GM10266 (cell line): ENCODE data around the gene SAMD4A.

ENCODE experiments used
- DNase-seq: peaks from one replicate; pipeline ENCODE4 v3.0.0; 2012; ENCODE audit errors: extremely low spot score
- CTCF ChIP-seq: IDR thresholded peaks from 2 replicates; pipeline ENCODE4 v1.5.1; 2012; ENCODE audit warnings: mild to moderate bottlenecking, low read depth; ENCODE audit not compliant: control insufficient read depth, insufficient read depth; ENCODE audit errors: missing control alignments

The SAMD4A gene

GRCh38 chr14:54783660-54784015, 216.7 kb downstream of the SAMD4A start:
- no peak for DNase-seq
- no peak for TF ChIP-seq CTCF

- no peak for DNase-seq
- TF ChIP-seq CTCF, result no peak
These were observed 217.1 kb downstream of the SAMD4A start for GRCh38 chr14:54784060-54784459.

GRCh38 chr14:54784657-54785056, 217.7 kb downstream of the SAMD4A start:
- DNase-seq, result no peak
- TF ChIP-seq CTCF, result no peak

GRCh38 chr14:54785136-54785777, 218.3 kb downstream of the SAMD4A start:
- no peak for DNase-seq
- TF ChIP-seq CTCF, result no peak

- TF ChIP-seq CTCF, result no peak
These were observed 219.1 kb downstream of the SAMD4A start for GRCh38 chr14:54785778-54786770.

GRCh38 chr14:54786838-54787237, 219.9 kb downstream of the SAMD4A start:
- no peak for TF ChIP-seq CTCF

More at GRCh38 chr14:54785778-54786770, 219.1 kb downstream of the SAMD4A start:
- no peak for DNase-seq

GRCh38 chr14:54787261-54787660, 220.3 kb downstream of the SAMD4A start:
- no peak for TF ChIP-seq CTCF
- DNase-seq, result no peak

More at GRCh38 chr14:54786838-54787237, 219.9 kb downstream of the SAMD4A start:
- DNase-seq, result no peak
